ENCODE measurements around the gene ESRRG. TPM values are rescaled to one million over a fixed set of nuclear protein-coding genes. Genes with fewer than 3 reads are reported as not detected.
A peak's percentile ranks its signal among the peaks of the same experiment; 100 is the strongest.

Gene ESRRG
- total RNA-seq, 1 experiment from 2014 or later = 0.44 TPM

- H3K4me3 Mint-ChIP-seq = no peak overlapping the region
- H3K36me3 Mint-ChIP-seq (ENCODE audit: insufficient read depth in 1 of 3, low read depth in 3 of 3) = no peaks in the 10 kb centered on the region
- Histone ChIP-seq H3K4ac (ENCODE audit: low read depth, low read length) (no peak overlapping the region), H3K9me3 (ENCODE audit: control insufficient read depth, low read depth, low read length) (no peaks in the 10 kb centered on the region), H2BK20ac (ENCODE audit: low read depth, low read length, poor library complexity, severe bottlenecking) (no peak overlapping the region), H3K56ac (ENCODE audit: insufficient read length, low read depth, low read length) (no peak overlapping the region), H4K5ac (ENCODE audit: insufficient read length, low read depth, low read length) (no peak overlapping the region), H3K23ac (ENCODE audit: insufficient read length, low read depth, low read length) (no peak overlapping the region), H3K27me3 (ENCODE audit: insufficient read depth, low read length) (no peaks in the 10 kb centered on the region), H3K4me2 (ENCODE audit: insufficient read depth, insufficient read length, low read length) (no peak overlapping the region), H2AK5ac (ENCODE audit: insufficient read length, low read length) (no peak overlapping the region), H3K18ac (ENCODE audit: insufficient read length, low read depth, low read length) (no peak overlapping the region), H3T11ph (ENCODE audit: low read length) (no peak overlapping the region), H2AFZ (ENCODE audit: low read length) (no peak overlapping the region), H2BK120ac (ENCODE audit: low read depth, low read length, poor library complexity, severe bottlenecking) (no peak overlapping the region), H4K20me1 (ENCODE audit: control insufficient read depth, insufficient read depth, insufficient read length) (no peaks in the 10 kb centered on the region), H3K79me1 (ENCODE audit: insufficient read depth, low read depth, low read length, poor library complexity, severe bottlenecking) (no peaks in the 10 kb centered on the region), H4K91ac (ENCODE audit: insufficient read length, low read depth, low read length) (no peak overlapping the region), H2BK15ac (ENCODE audit: low read depth, low read length) (no peak overlapping the region), H3K14ac (ENCODE audit: insufficient read depth, low read length) (no peak overlapping the region), H4K8ac (replicated peaks; ENCODE audit: insufficient read length, low read depth, low read length) (no peak overlapping the region), H2BK5ac (ENCODE audit: insufficient read length, low read length) (no peak overlapping the region), H3K9ac (ENCODE audit: extremely low read depth, insufficient read length, low read length) (no peak overlapping the region), H2BK12ac (ENCODE audit: insufficient read length, low read depth, low read length) (no peak overlapping the region), H3K79me2 (ENCODE audit: insufficient read depth, low read length) (no peaks in the 10 kb centered on the region), H3K4me1 (ENCODE audit: insufficient read depth, low read length) (no peaks in the 10 kb centered on the region; the same call in 1 of the 2 replicates), H3K23me2 (ENCODE audit: insufficient read length, low read depth, low read length, poor library complexity, severe bottlenecking) (no peaks in the 10 kb centered on the region), H3K27ac (ENCODE audit: insufficient read length, low read depth, low read length) (no peak overlapping the region)
- no CpG with 5 or more reads among the region's 3 CpGs for WGBS (ENCODE audit: extremely low coverage, insufficient read length, low lambda C conversion rate)
- TF ChIP-seq CTCF (conservative IDR thresholded peaks at IDR 0.05) = no peak
- peak overlapping the region in 1 of 3 experiments; percentile 53; a peak in 1 of 7 replicates for H3K27ac Mint-ChIP-seq
- peaks cover 13 to 16% of the 10 kb centered on the region in 2 experiments for H3K4me1 Mint-ChIP-seq
- H3K27me3 Mint-ChIP-seq (ENCODE audit: low read depth) = no peaks in the 10 kb centered on the region
- H3K9me3 Mint-ChIP-seq = no peaks in the 10 kb centered on the region
- no peak for DNase-seq
These were observed 90.2 kb downstream of the ESRRG start for GRCh38 chr1:216632980-216633379.

All from H9 (cell line).